WTC11 (cell line): Measurements from ENCODE around the gene ZNF282.

Experiments
- CTCF ChIP-seq: fragments of 200-600 bp; IDR thresholded peaks from 2 replicates; pipeline ENCODE4 v1.8.0; 2022; ENCODE audit warnings: antibody characterized with exemption
- TEAD1 ChIP-seq: sonication (generic); formaldehyde crosslinking; IDR thresholded peaks from 2 replicates; pipeline ENCODE4 v1.8.0; 2022; ENCODE audit warnings: mild to moderate bottlenecking, missing genetic modification reagents
- USF2 ChIP-seq: sonication (generic); formaldehyde crosslinking; IDR thresholded peaks from 2 replicates; pipeline ENCODE4 v1.8.1; 2023; ENCODE audit warnings: mild to moderate bottlenecking, missing genetic modification reagents, moderate library complexity

GRCh38 chr7:149180722-149181449, 14.5 kb upstream of the ZNF282 start:
- TF ChIP-seq CTCF (no peak), TEAD1 (no peak), USF2 (CRISPR knock-in tag) (no peak)
